Prostate gland (tissue), 2 donors: Measurements from ENCODE around the gene CAT. TPM values are rescaled to one million over a fixed set of nuclear protein-coding genes. Genes with fewer than 3 reads are reported as not detected.
A peak's percentile ranks its signal among the peaks of the same experiment; 100 is the strongest.

Experiments used
- DNase-seq: peaks from one replicate; pipeline ENCODE4 v3.0.0-alpha.2; 2019; ENCODE audit warnings: low spot score
- H3K27ac ChIP-seq, 2 donors: fragments of 200-600 bp; sonication (generic); 2 replicates each; pipeline ENCODE4 v1.5.1; 2017 to 2019
- H3K27me3 ChIP-seq: fragments of 200-600 bp; sonication (generic); replicated peaks from 2 replicates; pipeline ENCODE4 v1.5.1; 2019; ENCODE audit not compliant: insufficient read depth
- H3K36me3 ChIP-seq, 2 donors: fragments of 200-600 bp; sonication (generic); 1 replicate in 1 of 2; 2 replicates in 1 of 2; pipeline versions ENCODE4 v1.5.1 to v1.8.1; 2017 to 2019
- H3K4me1 ChIP-seq: fragments of 200-600 bp; sonication (generic); replicated peaks from 2 replicates; pipeline ENCODE4 v1.5.1; 2019
- H3K4me3 ChIP-seq, 2 donors: fragments of 200-600 bp; sonication (generic); 2 replicates each; pipeline ENCODE4 v1.5.1; 2017 to 2019
- H3K9me3 ChIP-seq: fragments of 200-600 bp; sonication (generic); 2 replicates; pipeline ENCODE4 v1.5.1; 2017
- CTCF ChIP-seq, 4 experiments: fragments of 200-600 bp in 2 of 4; fragments of 450-650 bp in 2 of 4; sonication (generic) in 2 of 4; IDR thresholded peaks; 1 replicate in 3 of 4; 2 replicates in 1 of 4; pipeline ENCODE4 v1.5.1; 2016 to 2019; ENCODE audit warnings: antibody characterized with exemption in 4 of 4, mild to moderate bottlenecking in 2 of 4, moderate library complexity in 2 of 4
- POLR2A ChIP-seq: fragments of 450-650 bp; IDR thresholded peaks from one replicate; pipeline ENCODE4 v1.6.1; 2016; ENCODE audit warnings: antibody characterized with exemption, mild to moderate bottlenecking
- POLR2AphosphoS5 ChIP-seq: sonication (generic); formaldehyde crosslinking; IDR thresholded peaks from one replicate; pipeline ENCODE4 v1.6.1; 2017; ENCODE audit warnings: antibody characterized with exemption
- WGBS: methylation state at CpG from one replicate; pipeline ENCODE4 v1.1.5; 2018; 5-methylcytosine and 5-hydroxymethylcytosine counted together
- intact Hi-C: fragments of 100-400 bp; cut with DNase I; formaldehyde crosslinking; loops from one replicate; pipeline ENCODE4 v1.14.2; 2022
- total RNA-seq, 2 donors: library from RNA; depleted of rRNA; stranded (reverse); fragments of >200 nt; gene quantifications; one replicate each; pipeline ENCODE4 v1.1.0, GENCODE V29; 2016

The CAT gene
- total RNA-seq, 2 donors from 2014 or later, result 67.3 to 167 TPM

- peak; percentile 85 for DNase-seq
Measured at GRCh38 chr11:34407121-34407813, 31.5 kb upstream of the CAT start.

GRCh38 chr11:34408580-34409172, 30.1 kb upstream of the CAT start:
- intact Hi-C loops, result no loop called here
- no peaks in the 10 kb centered on the region for H3K27me3 ChIP-seq
- TF ChIP-seq CTCF (IDR thresholded peaks at IDR 0.05) (no peak), POLR2AphosphoS5 (no peak)
- no peak overlapping the region for H3K4me3 ChIP-seq
- DNase-seq, result no peak
- H3K9me3 ChIP-seq, result no peaks in the 10 kb centered on the region
- H3K27ac ChIP-seq, result no peak overlapping the region
- WGBS, result 87% methylated on average over 2 of the region's 2 CpGs
- no peaks in the 10 kb centered on the region for H3K36me3 ChIP-seq
- peaks cover 4% of the 10 kb centered on the region for H3K4me1 ChIP-seq

More at GRCh38 chr11:34407121-34407813, 31.5 kb upstream of the CAT start:
- TF ChIP-seq CTCF (IDR thresholded peaks at IDR 0.05), result no peak
- peak; percentile 88 for TF ChIP-seq POLR2AphosphoS5
- Histone ChIP-seq H3K27ac (peak overlapping the region; percentile 14 to 35), H3K27me3 (no peaks in the 10 kb centered on the region), H3K4me1 (peaks cover 4% of the 10 kb centered on the region), H3K36me3 (no peaks in the 10 kb centered on the region), H3K4me3 (no peak overlapping the region), H3K9me3 (no peaks in the 10 kb centered on the region)
- intact Hi-C loops, result no loop called here
- WGBS, result 47% methylated on average over 2 of the region's 2 CpGs

- TF ChIP-seq POLR2A (no peak), POLR2AphosphoS5 (no peak), CTCF (IDR thresholded peaks at IDR 0.05) (no peak)
- no peaks in the 10 kb centered on the region for H3K36me3 ChIP-seq
- H3K9me3 ChIP-seq, result no peaks in the 10 kb centered on the region
Measured at GRCh38 chr11:34411111-34411510, 27.6 kb upstream of the CAT start.

GRCh38 chr11:34411791-34412190, 26.9 kb upstream of the CAT start:
- H3K9me3 ChIP-seq, result no peaks in the 10 kb centered on the region
- no peak overlapping the region for H3K27ac ChIP-seq
- H3K4me3 ChIP-seq, result no peak overlapping the region
- H3K27me3 ChIP-seq, result no peaks in the 10 kb centered on the region
- 94% methylated on average over 2 of the region's 2 CpGs for WGBS
- H3K4me1 ChIP-seq, result peaks cover 2% of the 10 kb centered on the region
- H3K36me3 ChIP-seq, result no peaks in the 10 kb centered on the region
- TF ChIP-seq POLR2AphosphoS5 (no peak), POLR2A (no peak), CTCF (IDR thresholded peaks at IDR 0.05) (no peak)
- DNase-seq, result no peak
- intact Hi-C loops, result no loop called here

More at GRCh38 chr11:34411111-34411510, 27.6 kb upstream of the CAT start:
- H3K4me3 ChIP-seq, result no peak overlapping the region
- WGBS, result 91% methylated on average over 3 of the region's 3 CpGs
- no peak for DNase-seq
- peaks cover 4% of the 10 kb centered on the region for H3K4me1 ChIP-seq
- intact Hi-C loops, result no loop called here
- H3K27ac ChIP-seq, result no peak overlapping the region
- no peaks in the 10 kb centered on the region for H3K27me3 ChIP-seq

DNA sequence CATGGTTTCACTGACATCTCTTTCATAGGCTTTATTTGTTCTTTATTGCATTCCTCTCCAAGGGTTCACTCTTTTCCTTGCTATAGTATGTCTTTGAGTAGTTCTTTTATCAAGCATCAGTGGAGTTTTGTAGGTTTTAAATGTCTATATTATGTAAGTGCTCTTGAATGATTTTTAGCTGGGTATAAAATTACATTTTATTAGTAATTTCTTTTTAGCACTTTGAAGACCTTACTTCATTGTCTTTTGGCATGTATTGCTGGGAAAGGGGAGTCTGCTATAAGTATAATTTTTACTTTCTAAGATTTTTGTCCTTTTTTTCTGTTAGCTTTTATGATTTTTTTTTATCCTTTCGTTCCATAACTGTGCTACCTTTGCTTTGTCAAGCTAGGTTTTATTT, 25.5 kb upstream of the CAT start:
- H3K27me3 ChIP-seq, result no peaks in the 10 kb centered on the region
- no peak overlapping the region for H3K4me3 ChIP-seq
- intact Hi-C loops, result no loop called here
- no peak for TF ChIP-seq POLR2A
- no peak for TF ChIP-seq POLR2AphosphoS5
- 96% methylated on average over 1 of the region's 1 CpG for WGBS
- DNase-seq, result no peak
- H3K27ac ChIP-seq, result no peak overlapping the region
- H3K36me3 ChIP-seq, result no peaks in the 10 kb centered on the region
- H3K4me1 ChIP-seq, result no peaks in the 10 kb centered on the region
- no peaks in the 10 kb centered on the region for H3K9me3 ChIP-seq
